Activated naive CD8-positive, alpha-beta T cell treated with anti-CD3 and anti-CD28 coated beads, Interleukin-2, amount 10 ng/mL, durations not matched to agents 7 days and 5 days (primary cell): Measurements from ENCODE around the gene HCRTR1. TPM values are rescaled to one million over a fixed set of nuclear protein-coding genes. Genes with fewer than 3 reads are reported as not detected.
"Not testable (repeated sequence)": the region's sequence is repeated elsewhere in the genome, so short reads cannot be mapped to it uniquely, and the experiment has no call there.

Experiments used
- ATAC-seq: fragments of 150-1000 bp; cut with Tn5 transposase; one replicate; pipeline ENCODE4 v1.10.0; 2021; ENCODE audit warnings: low read depth, moderate library complexity
- POLR2A ChIA-PET: fragments of 350-600 bp; sonication (Branson Sonifier 250); formaldehyde crosslinking; loops from one replicate; lab custom pipeline; 2021; ENCODE audit warnings: antibody characterized with exemption; lab: Charles Lee
- DNase-seq: peaks from one replicate; pipeline ENCODE4 v3.0.0; 2021
- H3K27ac Mint-ChIP-seq: one replicate; pipeline ENCODE4 v1.8.0; 2022; ENCODE audit warnings: mild to moderate bottlenecking, mixed read lengths
- H3K27me3 Mint-ChIP-seq: one replicate; pipeline ENCODE4 v1.8.0; 2022; ENCODE audit warnings: mild to moderate bottlenecking, moderate library complexity, mixed read lengths
- H3K36me3 Mint-ChIP-seq: one replicate; pipeline ENCODE4 v1.8.0; 2021; ENCODE audit warnings: mild to moderate bottlenecking, mixed read lengths
- H3K4me1 Mint-ChIP-seq: one replicate; pipeline ENCODE4 v1.8.0; 2021; ENCODE audit warnings: mixed read lengths
- H3K4me3 Mint-ChIP-seq: one replicate; pipeline ENCODE4 v1.8.0; 2022; ENCODE audit warnings: mild to moderate bottlenecking, moderate library complexity, mixed read lengths
- H3K9me3 Mint-ChIP-seq: one replicate; pipeline ENCODE4 v1.8.0; 2021; ENCODE audit warnings: mixed read lengths
- total RNA-seq, 2 experiments: library from RNA; stranded (reverse); gene quantifications; one replicate each; pipeline ENCODE4 v1.2.3, GENCODE V29; 2021

Gene HCRTR1
- total RNA-seq, 2 experiments from 2014 or later, result not detected

- Mint-ChIP-seq H3K27me3 (peaks cover 14% of the 10 kb centered on the region), H3K4me3 (no peak overlapping the region), H3K9me3 (no peaks in the 10 kb centered on the region), H3K27ac (no peak overlapping the region), H3K36me3 (no peaks in the 10 kb centered on the region), H3K4me1 (peaks cover 3% of the 10 kb centered on the region)
- ATAC-seq, result no peak
- no peak for DNase-seq
- POLR2A ChIA-PET, result no interaction called here
These were observed 31.6 kb upstream of the HCRTR1 start for GRCh38 chr1:31585736-31586365.

GRCh38 chr1:31586376-31587327 is 30.8 kb upstream of the HCRTR1 start:
- peaks cover 3% of the 10 kb centered on the region for H3K4me1 Mint-ChIP-seq
- DNase-seq, result no peak
- POLR2A ChIA-PET, result no interaction called here
- no peaks in the 10 kb centered on the region for H3K36me3 Mint-ChIP-seq
- no peak overlapping the region for H3K27ac Mint-ChIP-seq
- peaks cover 14% of the 10 kb centered on the region for H3K27me3 Mint-ChIP-seq
- H3K9me3 Mint-ChIP-seq, result no peaks in the 10 kb centered on the region
- ATAC-seq, result no peak
- no peak overlapping the region for H3K4me3 Mint-ChIP-seq

- H3K9me3 Mint-ChIP-seq, H3K4me1 Mint-ChIP-seq, POLR2A ChIA-PET, ATAC-seq, H3K27ac Mint-ChIP-seq, DNase-seq, H3K4me3 Mint-ChIP-seq, H3K36me3 Mint-ChIP-seq: not testable (repeated sequence)
- peaks cover 17% of the 10 kb centered on the region for H3K27me3 Mint-ChIP-seq
These were observed 30.2 kb upstream of the HCRTR1 start for GRCh38 chr1:31587328-31587699.

- POLR2A ChIA-PET, result no interaction called here
- no peaks in the 10 kb centered on the region for H3K9me3 Mint-ChIP-seq
- peak; percentile 57 for DNase-seq
- H3K4me3 Mint-ChIP-seq, result no peak overlapping the region
- H3K4me1 Mint-ChIP-seq, result peaks cover 3% of the 10 kb centered on the region
- H3K27ac Mint-ChIP-seq, result no peak overlapping the region
- ATAC-seq, result peak; percentile 69
- H3K36me3 Mint-ChIP-seq, result no peaks in the 10 kb centered on the region
- peaks cover 17% of the 10 kb centered on the region for H3K27me3 Mint-ChIP-seq
These were observed 29.6 kb upstream of the HCRTR1 start for GRCh38 chr1:31587720-31588423.

GRCh38 chr1:31588751-31589515 is 28.6 kb upstream of the HCRTR1 start:
- H3K9me3 Mint-ChIP-seq, result no peaks in the 10 kb centered on the region
- H3K36me3 Mint-ChIP-seq, result no peaks in the 10 kb centered on the region
- peaks cover 19% of the 10 kb centered on the region for H3K27me3 Mint-ChIP-seq
- no peak overlapping the region for H3K27ac Mint-ChIP-seq
- DNase-seq (no peak), ATAC-seq (no peak)
- no peak overlapping the region for H3K4me3 Mint-ChIP-seq
- POLR2A ChIA-PET, result no interaction called here
- peaks cover 3% of the 10 kb centered on the region for H3K4me1 Mint-ChIP-seq

- Mint-ChIP-seq H3K4me1 (peaks cover 3% of the 10 kb centered on the region), H3K4me3 (no peak overlapping the region)
- no peak for ATAC-seq
These were observed 25.9 kb upstream of the HCRTR1 start for GRCh38 chr1:31591425-31592093.

GRCh38 chr1:31592132-31592531 is 25.4 kb upstream of the HCRTR1 start:
- no peaks in the 10 kb centered on the region for H3K36me3 Mint-ChIP-seq

More at GRCh38 chr1:31591425-31592093, 25.9 kb upstream of the HCRTR1 start:
- H3K9me3 Mint-ChIP-seq, result no peaks in the 10 kb centered on the region
- H3K27me3 Mint-ChIP-seq, result peaks cover 22% of the 10 kb centered on the region
- H3K27ac Mint-ChIP-seq, result no peak overlapping the region
- no peak for DNase-seq
- no peaks in the 10 kb centered on the region for H3K36me3 Mint-ChIP-seq
- POLR2A ChIA-PET, result no interaction called here

GRCh38 chr1:31593136-31593665 is 24.3 kb upstream of the HCRTR1 start:
- H3K27me3 Mint-ChIP-seq, result peaks cover 28% of the 10 kb centered on the region
- ATAC-seq (no peak), DNase-seq (no peak)
- H3K9me3 Mint-ChIP-seq, result no peaks in the 10 kb centered on the region
- POLR2A ChIA-PET, result no interaction called here
- peaks cover 3% of the 10 kb centered on the region for H3K4me1 Mint-ChIP-seq
- no peak overlapping the region for H3K27ac Mint-ChIP-seq
- H3K36me3 Mint-ChIP-seq, result no peaks in the 10 kb centered on the region
- no peak overlapping the region for H3K4me3 Mint-ChIP-seq

More at GRCh38 chr1:31592132-31592531, 25.4 kb upstream of the HCRTR1 start:
- DNase-seq (no peak), ATAC-seq (no peak)
- H3K4me3 Mint-ChIP-seq, result no peak overlapping the region
- POLR2A ChIA-PET, result interaction anchor here (0.5 kb wide), 1 partner anchor 1254 kb away, joined by 3 read pairs; no protein-coding TSS in a partner anchor
- H3K4me1 Mint-ChIP-seq, result peaks cover 3% of the 10 kb centered on the region
- H3K9me3 Mint-ChIP-seq, result no peaks in the 10 kb centered on the region
- H3K27me3 Mint-ChIP-seq, result peaks cover 27% of the 10 kb centered on the region
- no peak overlapping the region for H3K27ac Mint-ChIP-seq

- peak; percentile 96 for ATAC-seq
- POLR2A ChIA-PET, result no interaction called here
- Mint-ChIP-seq H3K36me3 (no peaks in the 10 kb centered on the region), H3K27me3 (peaks cover 26% of the 10 kb centered on the region), H3K27ac (no peak overlapping the region), H3K4me1 (peaks cover 3% of the 10 kb centered on the region), H3K4me3 (no peak overlapping the region), H3K9me3 (no peaks in the 10 kb centered on the region)
- DNase-seq, result peak; percentile 80
These were observed 23.5 kb upstream of the HCRTR1 start for GRCh38 chr1:31593770-31594632.

- POLR2A ChIA-PET, result no interaction called here
- peaks cover 19% of the 10 kb centered on the region for H3K27me3 Mint-ChIP-seq
- no peak for ATAC-seq
- no peaks in the 10 kb centered on the region for H3K9me3 Mint-ChIP-seq
- H3K36me3 Mint-ChIP-seq, result no peaks in the 10 kb centered on the region
- no peak overlapping the region for H3K4me3 Mint-ChIP-seq
- no peak overlapping the region for H3K27ac Mint-ChIP-seq
- H3K4me1 Mint-ChIP-seq, result no peaks in the 10 kb centered on the region
- no peak for DNase-seq
These were observed 21.4 kb upstream of the HCRTR1 start for GRCh38 chr1:31595836-31596736.

- POLR2A ChIA-PET, result no interaction called here
- no peaks in the 10 kb centered on the region for H3K9me3 Mint-ChIP-seq
- DNase-seq (no peak), ATAC-seq (no peak)
- H3K4me1 Mint-ChIP-seq, result no peaks in the 10 kb centered on the region
- no peaks in the 10 kb centered on the region for H3K36me3 Mint-ChIP-seq
- peaks cover 24% of the 10 kb centered on the region for H3K27me3 Mint-ChIP-seq
- no peak overlapping the region for H3K27ac Mint-ChIP-seq
- H3K4me3 Mint-ChIP-seq, result no peak overlapping the region
These were observed 20.8 kb upstream of the HCRTR1 start for GRCh38 chr1:31596737-31597097.
